GM21423 (cell line): ENCODE data around the gene VIL1.

Experiments used
- ATAC-seq: cut with Tn5 transposase; IDR thresholded peaks from one replicate; pipeline ENCODE4 v1.9.1; 2021; ENCODE audit warnings: mild to moderate bottlenecking, moderate library complexity; ENCODE audit not compliant: unreplicated experiment

The VIL1 gene

GRCh38 chr2:218482651-218483050 is 63.7 kb downstream of the VIL1 start:
- ATAC-seq = no peak

- ATAC-seq = no peak
Observed at GRCh38 chr2:218485986-218486667, 67.2 kb downstream of the VIL1 start.

- ATAC-seq = no peak
Observed at GRCh38 chr2:218500501-218501060, 81.7 kb downstream of the VIL1 start.

- no peak for ATAC-seq
Observed at GRCh38 chr2:218501665-218502064, 82.7 kb downstream of the VIL1 start.
